T-helper 1 cell (primary cell): Measurements from ENCODE around the gene PCIF1.
"Not testable (repeated sequence)": the region's sequence is repeated elsewhere in the genome, so short reads cannot be mapped to it uniquely, and the experiment has no call there.

Experiments
- DNase-seq, 5 donors: peaks; one replicate each; pipeline ENCODE4 v3.0.0-alpha.2; 2012 to 2020

PCIF1 gene

GRCh38 chr20:45948261-45948733, 13.8 kb downstream of the PCIF1 start:
- no peak for DNase-seq

DNA sequence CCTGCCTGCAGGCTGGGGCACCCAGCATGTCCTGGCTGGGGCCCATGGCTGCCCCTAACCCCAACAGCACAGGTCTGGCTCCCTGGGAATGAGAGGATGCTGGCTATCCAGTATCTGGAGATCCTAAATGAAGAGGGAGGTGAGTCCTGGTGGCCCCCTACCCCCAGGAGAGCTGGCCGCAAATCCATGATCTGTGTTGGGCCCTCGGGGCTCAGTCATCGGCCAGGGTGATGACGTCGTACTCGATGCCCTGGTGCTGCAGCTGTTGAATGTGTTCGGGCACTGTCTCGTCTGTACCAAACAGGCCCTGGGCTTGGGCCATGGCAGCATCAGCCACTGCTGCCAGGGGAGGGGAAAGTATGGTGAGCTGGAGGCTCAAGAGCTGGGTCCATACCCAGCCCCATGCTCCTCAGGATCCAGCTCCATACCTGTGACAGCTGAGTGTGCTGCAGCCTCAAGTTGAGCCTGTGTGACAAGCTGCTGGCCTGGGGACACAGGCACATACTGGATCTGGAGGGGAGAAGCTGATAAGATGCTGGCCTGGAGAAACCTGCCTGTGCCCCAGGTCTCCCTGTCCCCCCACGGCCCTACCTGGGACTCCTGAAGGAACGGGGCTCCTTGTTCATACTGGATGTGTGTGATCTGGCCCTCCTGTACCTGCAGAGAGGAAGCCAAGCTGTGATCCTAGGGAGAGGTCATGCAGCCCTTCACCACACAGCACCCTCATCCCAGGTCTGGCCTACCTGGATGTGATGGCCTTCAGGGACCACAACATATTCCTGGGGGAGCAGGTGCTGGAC, 14.5 kb downstream of the PCIF1 start:
- no peak for DNase-seq

DNA sequence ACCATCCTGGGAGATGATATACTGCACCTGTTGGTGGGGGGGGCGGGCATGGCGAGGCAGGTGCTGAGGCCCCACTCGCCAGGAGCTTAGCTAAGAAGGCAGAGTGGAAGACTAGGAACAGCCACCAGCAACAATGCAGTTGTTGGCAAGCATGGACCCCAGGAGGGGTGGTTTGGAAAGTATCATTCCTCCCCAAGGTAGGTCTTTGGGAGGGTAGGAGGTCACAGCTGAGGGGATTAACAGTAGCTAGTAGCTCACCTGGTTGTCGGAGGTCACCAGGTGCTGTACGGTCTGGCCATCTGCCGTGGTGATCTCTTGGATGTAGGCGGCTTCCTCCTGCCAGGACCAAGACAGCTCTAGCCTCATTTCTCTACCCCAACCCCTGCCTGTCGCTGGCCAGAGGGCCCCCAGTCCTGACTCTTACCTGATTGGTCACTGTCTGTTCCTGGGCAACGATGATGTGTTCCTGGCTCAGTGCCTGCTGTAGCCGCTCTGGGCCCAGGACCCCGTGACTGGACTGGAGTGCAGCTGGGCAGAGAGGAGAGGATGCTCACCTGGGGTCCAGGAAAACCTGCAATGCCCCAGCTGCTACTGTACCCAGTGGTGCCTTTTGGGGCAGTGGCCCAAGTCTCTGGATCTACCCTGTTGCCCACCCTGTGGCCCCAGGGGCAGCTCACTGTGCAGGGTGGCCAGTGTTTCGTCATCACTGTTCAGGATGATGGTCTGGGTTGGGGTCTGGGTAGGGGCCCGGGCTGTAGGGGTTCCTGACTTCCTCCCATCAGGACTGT, 15.3 kb downstream of the PCIF1 start:
- no peak for DNase-seq

DNA sequence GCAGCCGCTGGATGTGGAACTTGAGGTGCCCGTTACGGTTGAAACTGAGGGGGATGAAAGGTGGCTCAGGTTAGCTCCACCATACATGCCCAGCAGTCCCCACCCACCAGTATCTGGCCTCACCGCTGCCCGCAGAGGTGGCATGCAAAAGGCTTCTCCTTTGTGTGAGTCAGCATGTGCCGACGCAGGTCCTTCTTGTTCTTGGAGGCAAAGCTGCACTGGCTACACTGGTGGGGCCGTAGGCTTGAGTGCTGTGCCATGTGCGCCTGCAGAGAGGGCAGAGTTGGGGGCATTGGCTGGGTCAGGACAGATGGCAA, 15.8 kb downstream of the PCIF1 start:
- DNase-seq: no peak

DNA sequence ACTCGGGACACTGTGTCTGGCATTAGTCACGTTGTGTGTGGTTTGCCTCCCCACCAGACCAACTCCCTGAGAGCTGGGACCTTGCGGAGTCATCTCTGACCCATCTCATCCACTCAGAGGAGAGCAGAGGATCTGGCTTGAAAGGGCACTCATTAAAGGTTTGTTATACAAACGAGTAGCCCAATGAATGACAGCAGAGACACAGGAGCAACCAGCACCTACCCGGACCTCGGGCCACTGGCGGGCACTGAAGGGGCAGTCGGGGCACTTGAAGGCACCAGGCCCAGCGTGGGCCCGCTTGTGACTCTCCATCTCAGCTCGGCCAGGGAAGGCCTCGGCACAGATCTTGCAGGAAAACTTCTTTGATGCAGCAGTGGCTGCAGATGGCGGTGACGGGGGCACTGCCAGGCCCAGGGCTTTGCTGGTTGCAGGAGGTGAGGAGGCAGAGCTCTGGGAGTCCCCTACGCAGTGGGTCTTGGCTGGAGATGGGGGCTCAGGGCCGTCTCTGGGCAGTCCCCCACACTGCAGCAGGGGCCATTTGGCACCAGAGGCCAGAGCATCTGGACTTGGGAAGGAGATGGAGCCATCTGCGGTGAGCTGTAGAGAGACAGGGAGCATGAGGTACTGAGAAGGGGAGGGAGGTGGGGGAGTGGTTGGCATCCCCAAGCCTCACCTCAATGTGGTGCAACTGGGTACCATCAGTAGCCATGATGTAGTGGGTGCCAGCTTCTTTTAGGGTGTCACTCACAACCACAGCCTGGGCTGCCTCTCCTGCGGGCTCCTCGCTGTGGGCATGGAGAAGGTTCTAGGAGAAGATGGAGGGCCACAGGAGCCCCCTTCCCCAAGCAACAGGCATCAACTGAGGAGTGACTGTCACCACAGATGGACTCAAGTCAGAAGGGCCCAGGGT, 17.7 kb downstream of the PCIF1 start:
- DNase-seq: no peak

DNA sequence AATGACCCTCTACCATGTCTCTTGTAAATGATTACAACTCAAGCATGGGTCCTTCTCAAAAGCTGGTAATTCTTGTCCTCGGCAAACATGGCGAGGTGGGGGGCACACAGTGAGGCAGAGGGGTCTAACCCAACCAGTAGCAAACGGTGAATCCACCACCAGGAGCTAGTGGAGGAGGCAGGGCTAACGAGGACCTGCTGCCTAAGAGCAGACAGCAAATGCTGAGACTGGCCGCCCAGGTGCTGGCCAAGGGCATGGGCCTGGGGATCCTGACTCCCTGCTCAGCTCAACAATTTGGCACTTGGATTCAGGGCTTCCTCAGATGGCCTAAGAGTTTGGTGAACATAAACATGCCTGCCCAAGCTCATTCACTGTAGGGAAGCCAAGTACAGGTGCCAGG, 18.4 kb downstream of the PCIF1 start:
- DNase-seq: no peak

GRCh38 chr20:45953672-45954071, 19.2 kb downstream of the PCIF1 start:
- no peak for DNase-seq

GRCh38 chr20:45956326-45956725, 21.8 kb downstream of the PCIF1 start:
- not testable (repeated sequence) for DNase-seq

DNA sequence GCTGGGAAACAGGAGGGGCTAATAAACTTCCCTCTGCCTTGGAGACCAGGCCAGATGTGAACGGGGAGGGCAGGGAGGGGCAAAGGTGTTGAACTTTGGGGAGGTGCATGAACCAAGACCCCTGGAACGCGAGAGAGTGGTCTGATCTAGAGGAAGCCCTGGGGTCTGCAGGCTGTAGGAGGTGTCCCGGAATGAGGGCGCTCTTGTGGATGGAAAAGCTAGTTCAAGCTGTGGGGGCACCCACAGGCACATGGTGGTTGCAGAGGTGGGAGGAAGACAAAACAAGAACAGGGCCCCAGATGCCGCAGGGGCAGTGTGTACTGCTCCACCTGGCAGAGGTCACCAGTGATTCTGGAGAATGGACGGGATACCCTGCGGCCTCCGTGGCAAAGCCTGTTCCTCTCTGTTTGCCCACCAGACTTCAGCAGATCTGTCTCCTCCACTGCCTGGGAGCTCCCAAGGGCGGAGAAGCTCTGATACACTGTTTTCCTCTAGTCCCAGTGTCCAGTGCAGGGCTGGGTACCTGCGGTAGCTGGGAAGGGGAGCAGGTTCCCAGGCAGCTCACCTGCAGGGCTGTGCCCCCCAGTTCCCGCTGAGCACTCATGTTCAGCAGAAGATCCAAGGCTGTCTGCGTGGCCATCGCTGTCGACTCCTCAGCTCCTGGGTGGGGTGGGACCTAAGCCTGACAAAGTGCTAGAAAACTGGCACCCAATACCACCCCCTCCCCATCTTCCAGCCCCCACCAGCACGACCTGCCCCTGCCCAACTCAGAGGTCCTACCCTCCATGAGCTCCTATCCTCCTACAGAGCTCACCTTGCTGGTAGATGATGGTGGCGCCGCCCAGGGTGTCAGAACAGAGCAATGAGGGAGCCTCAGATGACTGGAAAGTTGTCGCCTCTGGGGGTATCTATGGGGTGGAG, 22.8 kb downstream of the PCIF1 start:
- no peak for DNase-seq

DNA sequence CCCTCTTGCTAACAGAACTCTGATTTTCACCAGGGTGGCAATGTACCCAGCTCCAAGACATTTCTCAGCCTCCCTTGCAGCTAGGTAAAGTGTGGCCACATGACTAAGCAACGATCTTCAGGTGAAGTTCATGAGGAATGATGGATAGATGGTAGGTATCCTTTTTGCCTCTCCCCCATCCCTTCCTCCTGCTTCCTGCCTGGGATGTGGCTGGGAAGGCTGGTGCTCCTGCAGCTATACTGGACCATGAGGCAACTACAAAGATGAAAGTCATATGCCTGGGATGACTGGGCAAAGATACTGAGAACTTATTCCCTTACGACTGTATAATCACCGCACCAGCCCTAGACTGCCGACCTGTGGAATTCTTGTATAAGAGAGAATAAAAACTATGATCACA, 24.1 kb downstream of the PCIF1 start:
- no peak for DNase-seq

- no peak for DNase-seq
Observed at GRCh38 chr20:45959126-45959525, 24.6 kb downstream of the PCIF1 start.

DNA sequence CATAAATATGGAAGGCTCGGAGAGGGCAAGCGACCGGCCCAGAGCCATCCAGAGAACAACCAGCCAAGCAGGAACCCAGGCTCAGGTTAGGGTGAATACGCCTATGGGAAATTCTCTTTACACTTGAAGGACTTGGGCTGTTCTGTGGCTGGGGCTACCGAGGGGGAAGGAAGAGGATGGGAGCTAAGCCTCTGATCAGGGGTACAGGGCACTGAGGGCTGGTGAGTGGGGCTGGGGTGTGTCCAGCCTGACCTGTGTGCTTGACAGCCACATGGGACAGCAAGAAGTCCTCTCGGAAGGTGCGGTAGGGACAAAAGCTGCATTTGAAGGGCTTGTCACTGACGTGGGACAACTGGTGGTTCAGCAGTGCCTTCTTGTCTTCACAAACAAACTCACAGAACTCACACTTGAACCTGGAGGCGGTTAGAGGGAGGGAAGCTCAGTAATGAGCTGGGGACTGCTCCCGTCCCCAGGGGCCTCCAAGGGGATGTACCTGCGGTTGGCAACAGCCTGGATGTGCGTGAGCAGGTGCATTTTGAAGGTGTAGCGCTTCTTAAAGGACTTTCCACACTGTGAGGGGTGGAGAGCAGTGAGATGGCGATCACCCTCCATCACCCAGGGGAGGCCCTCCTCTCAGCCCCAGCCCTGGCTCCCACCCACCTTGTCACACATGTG, 25.6 kb downstream of the PCIF1 start:
- no peak for DNase-seq

GRCh38 chr20:45962031-45962755, 27.7 kb downstream of the PCIF1 start:
- DNase-seq: no peak

DNA sequence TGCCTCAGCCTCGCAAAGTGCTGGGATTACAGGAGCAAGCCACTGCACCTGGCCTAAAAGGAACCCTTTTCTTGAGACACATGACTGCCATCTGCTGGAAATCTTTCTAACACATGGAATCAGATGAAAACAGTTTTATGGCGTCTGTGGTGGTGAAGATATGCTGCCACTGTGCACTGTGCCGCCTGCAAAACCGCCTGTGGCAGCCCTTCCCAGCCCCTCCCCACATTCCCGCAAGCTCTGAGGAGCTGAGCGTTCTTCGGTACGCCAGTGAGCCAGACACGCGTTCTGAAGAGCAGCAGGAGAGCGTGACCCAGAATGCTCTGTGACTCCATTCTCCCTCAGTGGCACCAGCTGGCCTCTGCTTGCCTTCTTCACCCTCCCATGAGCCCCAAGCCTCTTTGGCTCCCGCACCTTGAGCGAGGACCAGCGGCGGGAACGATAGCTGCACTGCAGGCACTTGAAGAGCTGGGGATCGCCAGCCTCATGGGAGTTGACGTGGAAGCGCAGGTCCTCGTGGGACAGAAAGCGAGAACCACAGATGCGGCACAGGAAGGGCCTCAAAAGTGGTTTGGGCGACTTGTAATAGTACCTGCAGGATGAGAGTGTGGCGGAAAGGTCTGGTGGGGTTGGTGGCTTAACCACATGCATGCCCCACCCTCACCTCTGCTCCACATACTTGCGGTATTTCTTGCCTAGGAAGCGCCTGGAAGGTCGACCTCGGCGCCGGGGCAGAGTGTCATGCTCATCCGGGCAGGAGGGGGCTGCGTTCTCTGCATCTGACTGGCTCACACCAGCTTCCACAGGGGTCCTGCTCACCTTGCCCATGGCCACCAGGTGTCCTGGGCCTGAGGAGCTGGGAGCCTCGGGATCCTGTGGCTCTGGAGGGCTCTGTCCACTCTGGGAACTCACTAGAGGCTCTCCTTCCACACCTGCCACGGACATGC, 28.8 kb downstream of the PCIF1 start:
- DNase-seq: no peak

DNA sequence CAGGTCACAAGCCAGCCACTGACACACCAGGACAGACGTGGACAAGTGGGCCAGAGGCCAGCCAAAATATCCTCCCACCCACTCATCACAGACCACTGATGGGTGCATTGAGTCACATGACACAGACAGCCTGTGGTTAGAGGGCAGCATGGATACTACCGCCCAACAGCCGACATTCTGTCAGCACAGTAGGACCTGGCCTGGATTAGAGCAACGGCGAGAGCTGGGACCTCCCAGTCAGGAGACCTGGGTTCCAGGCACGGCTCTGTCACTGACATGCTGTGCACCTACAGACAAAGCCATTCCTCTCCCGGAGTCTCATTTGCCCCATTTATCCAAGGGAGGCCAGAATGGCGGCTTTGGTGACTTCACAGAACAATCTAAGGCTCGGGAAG, 29.5 kb downstream of the PCIF1 start:
- DNase-seq: no peak

GRCh38 chr20:45965169-45966002, 30.9 kb downstream of the PCIF1 start:
- DNase-seq: no peak

GRCh38 chr20:45967551-45968080, 33.1 kb downstream of the PCIF1 start:
- DNase-seq: no peak

DNA sequence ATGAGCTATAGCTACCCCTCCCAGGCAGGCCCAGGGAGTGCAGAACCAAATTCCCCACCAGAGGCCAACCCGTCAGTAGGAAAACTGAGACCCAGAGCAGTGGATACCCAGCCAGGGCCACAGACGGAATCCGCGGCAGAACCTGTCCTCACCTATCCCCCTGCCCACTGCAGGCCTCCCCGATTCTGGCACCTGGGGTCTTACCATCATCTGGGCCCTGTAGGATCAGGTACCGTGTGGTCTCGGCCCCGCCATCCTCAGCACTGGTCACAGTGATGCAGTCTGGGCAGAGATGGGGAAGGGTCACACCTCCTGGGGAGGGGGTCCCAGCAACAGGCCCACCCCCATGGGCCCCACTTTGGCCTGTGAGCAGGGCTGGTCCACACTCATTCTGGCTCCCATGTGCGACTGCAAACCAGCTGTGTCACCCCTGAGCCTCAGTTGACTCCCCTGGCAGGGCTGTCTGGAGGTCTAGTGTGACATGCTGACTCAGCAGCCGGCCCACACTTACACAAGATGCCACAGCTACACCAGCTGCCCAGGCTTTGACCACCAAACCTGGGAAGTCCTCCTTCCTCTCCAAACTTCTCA, 33.7 kb downstream of the PCIF1 start:
- no peak for DNase-seq
